Measurements from ENCODE around the gene KLK15. TPM values are rescaled to one million over a fixed set of nuclear protein-coding genes. Genes with fewer than 3 reads are reported as not detected.

KLK15 gene
- total and polyA plus RNA-seq, 11 donors, result not detected

GRCh38 chr19:50854636-50855410 is 21.4 kb upstream of the KLK15 start, which contains the start of gene KLK3:
Gene KLK3 (plus strand): TSS chr19:50854915. CDS start chr19:50854956, 41 bp downstream.
- DNase-seq (no peak), ATAC-seq (no peak)
- TF ChIP-seq CTCF (IDR thresholded peaks at IDR 0.05) (no peak), POLR2A (IDR thresholded peaks at IDR 0.05) (no peak)
- WGBS, 4 donors, result 55 to 63% (median 59%) methylated on average over 4 to 9 of the region's 9 CpGs
- Histone ChIP-seq H3K27me3 (peaks cover 0 to 47% (median 19%) of the 10 kb centered on the region in 9 donors), H3K4me1 (no peaks in the 10 kb centered on the region), H3K4me3 (no peak within 1 kb of the TSS), H3K27ac (no peak within 1 kb of the TSS), H3K9me3 (no peaks in the 10 kb centered on the region), H3K36me3 (no peaks in the 10 kb centered on the region)
- intact Hi-C loops (cut with DNase I), result no loop called here

- no peaks in the 10 kb centered on the region for H3K36me3 ChIP-seq
- H3K27ac ChIP-seq, result no peak overlapping the region
- peaks cover 0 to 39% (median 8%) of the 10 kb centered on the region in 9 donors for H3K27me3 ChIP-seq
- H3K9me3 ChIP-seq, result no peaks in the 10 kb centered on the region
- no peaks in the 10 kb centered on the region for H3K4me1 ChIP-seq
- H3K4me3 ChIP-seq, result no peak overlapping the region
- TF ChIP-seq CTCF (IDR thresholded peaks at IDR 0.05) (no peak), POLR2A (IDR thresholded peaks at IDR 0.05) (no peak)
- ATAC-seq, result no peak
- intact Hi-C loops (cut with DNase I), result no loop called here
- 65 to 80% (median 69%) methylated on average over 2 to 4 of the region's 4 CpGs for WGBS, 4 donors
- DNase-seq, result no peak
Observed at GRCh38 chr19:50851620-50852019, 18.2 kb upstream of the KLK15 start.

- H3K4me3 ChIP-seq, result no peak overlapping the region
Observed at GRCh38 chr19:50850738-50851137, 17.4 kb upstream of the KLK15 start.

More at GRCh38 chr19:50850738-50851137, 17.4 kb upstream of the KLK15 start:
- Histone ChIP-seq H3K27me3 (peaks cover 0 to 30% (median 8%) of the 10 kb centered on the region in 9 donors), H3K36me3 (no peaks in the 10 kb centered on the region), H3K9me3 (no peaks in the 10 kb centered on the region), H3K27ac (no peak overlapping the region), H3K4me1 (no peaks in the 10 kb centered on the region)
- DNase-seq (no peak), ATAC-seq (no peak)
- intact Hi-C loops (cut with DNase I), result no loop called here
- WGBS, 4 donors, result 46 to 61% (median 51%) methylated on average over 3 of the region's 3 CpGs
- no peak for TF ChIP-seq POLR2A (IDR thresholded peaks at IDR 0.05)
- no peak for TF ChIP-seq CTCF (IDR thresholded peaks at IDR 0.05)

Data from heart left ventricle (tissue), 16 donors.